Body of pancreas (tissue), 4 donors: ENCODE results near the gene KRTAP4-8. TPM values are rescaled to one million over a fixed set of nuclear protein-coding genes. Genes with fewer than 3 reads are reported as not detected.
"Not testable (repeated sequence)": the region's sequence is repeated elsewhere in the genome, so short reads cannot be mapped to it uniquely, and the experiment has no call there.

ENCODE experiments used
- ATAC-seq: fragments of 150-250 bp; one replicate; pipeline ENCODE4 v1.9.1; 2016
- DNase-seq, 4 donors: peaks; one replicate each; pipeline ENCODE4 v3.0.0-alpha.2; 2019
- H3K27ac ChIP-seq, 4 donors: fragments of 200-600 bp; sonication (generic); 1 replicate in 3 of 4; 2 replicates in 1 of 4; pipeline versions ENCODE4 v1.5.1 to v1.6.1; 2016 to 2019; ENCODE audit warnings: mild to moderate bottlenecking in 1 of 4, mixed read lengths in 1 of 4, moderate library complexity in 1 of 4
- H3K27me3 ChIP-seq, 2 donors: fragments of 200-600 bp; sonication (generic); one replicate each; pipeline ENCODE4 v1.6.0; 2016; ENCODE audit warnings: mild to moderate bottlenecking in 1 of 2
- H3K36me3 ChIP-seq, 2 donors: fragments of 200-600 bp; sonication (generic); replicated peaks in 1 of 2; 2 replicates each; pipeline ENCODE4 v1.5.1; 2016; ENCODE audit warnings: low read depth in 2 of 2; ENCODE audit not compliant: insufficient read depth in 1 of 2
- H3K4me1 ChIP-seq: fragments of 200-600 bp; sonication (generic); one replicate; pipeline ENCODE4 v1.6.0; 2016
- H3K4me3 ChIP-seq, 2 donors: fragments of 200-600 bp; sonication (generic); 1 replicate in 1 of 2; 2 replicates in 1 of 2; pipeline ENCODE4 v1.5.1; 2016 to 2019
- H3K9me3 ChIP-seq, 3 donors: fragments of 200-600 bp; sonication (generic); 1 replicate in 2 of 3; 2 replicates in 1 of 3; pipeline ENCODE4 v1.5.1; 2016
- POLR2A ChIP-seq, 3 donors: fragments of 450-650 bp; IDR thresholded peaks; one replicate each; pipeline ENCODE4 v1.6.1; 2016; ENCODE audit warnings: antibody characterized with exemption in 3 of 3, mild to moderate bottlenecking in 2 of 3
- WGBS, 2 donors: methylation state at CpG; one replicate each; pipeline ENCODE4 v1.1.5; 2017; 5-methylcytosine and 5-hydroxymethylcytosine counted together
- intact Hi-C: fragments of 100-400 bp; cut with DNase I; formaldehyde crosslinking; loops from one replicate; pipeline ENCODE4 v1.15.1; 2023
- total RNA-seq, 2 donors: library from RNA; depleted of rRNA; stranded (reverse); fragments of >200 nt; gene quantifications; one replicate each; pipeline ENCODE4 v1.1.0, GENCODE V29; 2016
- TF ChIP-seq, protein P1 (sequence below), 7 experiments: fragments of 450-650 bp in 4 of 7; fragments of 200-600 bp in 3 of 7; sonication (generic) in 3 of 7; IDR thresholded peaks; one replicate each; pipeline ENCODE4 v1.5.1; 2016 to 2019; ENCODE audit warnings: antibody characterized with exemption in 7 of 7

KRTAP4-8 gene
- total RNA-seq, 2 donors from 2014 or later = not detected

GRCh38 chr17:41121742-41122141 is 23.8 kb upstream of the KRTAP4-8 start:
- Histone ChIP-seq H3K9me3 (no peaks in the 10 kb centered on the region), H3K27ac (no peak overlapping the region), H3K4me1 (no peaks in the 10 kb centered on the region), H3K4me3 (no peak overlapping the region), H3K36me3 (no peaks in the 10 kb centered on the region), H3K27me3 (no peaks in the 10 kb centered on the region)
- TF ChIP-seq, protein P1, sequence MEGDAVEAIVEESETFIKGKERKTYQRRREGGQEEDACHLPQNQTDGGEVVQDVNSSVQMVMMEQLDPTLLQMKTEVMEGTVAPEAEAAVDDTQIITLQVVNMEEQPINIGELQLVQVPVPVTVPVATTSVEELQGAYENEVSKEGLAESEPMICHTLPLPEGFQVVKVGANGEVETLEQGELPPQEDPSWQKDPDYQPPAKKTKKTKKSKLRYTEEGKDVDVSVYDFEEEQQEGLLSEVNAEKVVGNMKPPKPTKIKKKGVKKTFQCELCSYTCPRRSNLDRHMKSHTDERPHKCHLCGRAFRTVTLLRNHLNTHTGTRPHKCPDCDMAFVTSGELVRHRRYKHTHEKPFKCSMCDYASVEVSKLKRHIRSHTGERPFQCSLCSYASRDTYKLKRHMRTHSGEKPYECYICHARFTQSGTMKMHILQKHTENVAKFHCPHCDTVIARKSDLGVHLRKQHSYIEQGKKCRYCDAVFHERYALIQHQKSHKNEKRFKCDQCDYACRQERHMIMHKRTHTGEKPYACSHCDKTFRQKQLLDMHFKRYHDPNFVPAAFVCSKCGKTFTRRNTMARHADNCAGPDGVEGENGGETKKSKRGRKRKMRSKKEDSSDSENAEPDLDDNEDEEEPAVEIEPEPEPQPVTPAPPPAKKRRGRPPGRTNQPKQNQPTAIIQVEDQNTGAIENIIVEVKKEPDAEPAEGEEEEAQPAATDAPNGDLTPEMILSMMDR (IDR thresholded peaks at IDR 0.05) = no peak
- TF ChIP-seq POLR2A (IDR thresholded peaks at IDR 0.05) = no peak
- intact Hi-C loops = no loop called here
- no peak for DNase-seq
- ATAC-seq = no peak
- 59 to 76% methylated on average over 2 of the region's 2 CpGs for WGBS, 2 donors

GRCh38 chr17:41119696-41120690 is 22.1 kb upstream of the KRTAP4-8 start:
- H3K4me1 ChIP-seq, H3K9me3 ChIP-seq, H3K36me3 ChIP-seq, H3K4me3 ChIP-seq, H3K27me3 ChIP-seq, H3K27ac ChIP-seq, intact Hi-C loops, ATAC-seq, DNase-seq: not testable (repeated sequence)
- WGBS, 2 donors = 46 to 64% methylated on average over 11 of the region's 11 CpGs

DNA sequence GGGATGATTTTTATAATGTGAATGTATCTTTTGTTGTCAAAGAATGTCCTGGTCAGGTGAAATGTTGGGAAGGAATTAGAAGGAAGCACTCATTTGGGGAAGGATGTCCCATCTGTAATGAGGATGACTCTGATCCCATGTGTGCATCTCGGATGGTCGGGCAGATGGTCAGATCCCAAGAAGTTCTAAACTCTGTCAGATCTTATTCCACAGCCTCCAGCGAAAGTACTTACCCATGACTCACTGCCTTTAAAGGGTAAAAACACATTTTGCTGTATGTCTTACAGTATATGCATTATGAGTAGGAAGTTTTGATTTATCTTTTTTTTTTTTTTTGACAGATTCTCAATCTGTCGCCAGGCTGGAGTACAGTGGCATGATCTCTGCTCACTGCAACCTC is 20.8 kb upstream of the KRTAP4-8 start:
- intact Hi-C loops = no loop called here
- no peaks in the 10 kb centered on the region for H3K36me3 ChIP-seq
- no peak overlapping the region for H3K4me3 ChIP-seq
- no peak overlapping the region for H3K27ac ChIP-seq
- no peak for DNase-seq
- no peaks in the 10 kb centered on the region for H3K9me3 ChIP-seq
- WGBS, 2 donors = 71 to 72% methylated on average over 4 of the region's 4 CpGs
- TF ChIP-seq, protein P1 (IDR thresholded peaks at IDR 0.05) = no peak
- TF ChIP-seq POLR2A (IDR thresholded peaks at IDR 0.05) = no peak
- no peaks in the 10 kb centered on the region for H3K27me3 ChIP-seq
- H3K4me1 ChIP-seq = no peaks in the 10 kb centered on the region
- ATAC-seq = no peak

DNA sequence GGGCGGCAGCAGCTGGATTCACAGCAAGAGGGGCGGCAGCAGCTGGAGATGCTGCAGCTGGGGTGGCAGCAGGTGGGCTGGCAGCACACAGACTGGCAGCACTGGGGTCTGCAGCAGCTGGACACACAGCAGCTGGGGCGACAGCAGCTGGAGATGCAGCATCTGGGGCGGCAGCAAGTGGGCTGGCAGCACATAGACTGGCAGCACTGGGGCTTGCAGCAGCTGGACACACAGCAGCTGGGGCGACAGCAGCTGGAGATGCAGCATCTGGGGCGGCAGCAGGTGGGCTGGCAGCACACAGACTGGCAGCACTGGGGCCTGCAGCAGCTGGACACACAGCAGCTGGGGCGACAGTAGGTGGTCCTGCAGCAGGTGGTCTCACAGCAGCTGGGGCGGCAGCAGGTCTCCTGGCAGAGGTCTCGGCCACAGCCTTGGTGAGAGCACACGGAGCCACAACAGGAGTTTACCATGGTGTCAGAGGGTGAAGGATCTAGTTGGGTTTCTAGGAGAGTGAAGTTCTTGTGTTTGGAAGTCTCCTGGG is 20.0 kb upstream of the KRTAP4-8 start, which contains the start of gene KRTAP4-11:
TSS of gene KRTAP4-11 (minus strand) at position 528 of the 541 bp plus-strand sequence. CDS start at position 470, 58 bp downstream.
- intact Hi-C loops, ATAC-seq, H3K4me3 ChIP-seq, H3K36me3 ChIP-seq, H3K4me1 ChIP-seq, H3K27ac ChIP-seq, H3K27me3 ChIP-seq, DNase-seq, H3K9me3 ChIP-seq: not testable (repeated sequence)
- WGBS, 2 donors = 55 to 66% methylated on average over 8 to 9 of the region's 10 CpGs

- no peaks in the 10 kb centered on the region for H3K36me3 ChIP-seq
- ATAC-seq = no peak
- no peak overlapping the region for H3K27ac ChIP-seq
- no peaks in the 10 kb centered on the region for H3K27me3 ChIP-seq
- 50 to 53% methylated on average over 5 of the region's 5 CpGs for WGBS, 2 donors
- TF ChIP-seq, protein P1 (IDR thresholded peaks at IDR 0.05) = no peak
- no peak for TF ChIP-seq POLR2A (IDR thresholded peaks at IDR 0.05)
- H3K4me1 ChIP-seq = no peaks in the 10 kb centered on the region
- DNase-seq = no peak
- intact Hi-C loops = no loop called here
- H3K9me3 ChIP-seq = no peaks in the 10 kb centered on the region
- no peak overlapping the region for H3K4me3 ChIP-seq
Observed at GRCh38 chr17:41116297-41116696, 18.4 kb upstream of the KRTAP4-8 start.
